Stimulated activated CD4-positive, alpha-beta T cell treated with anti-CD3 and anti-CD28 coated beads, Interleukin-12 subunit alpha, Interleukin-12 subunit beta, amount 100 ng/mL, for 48 hours (primary cell): ENCODE measurements around the gene TNFAIP8L3.

Experiments used
- DNase-seq, 3 donors: peaks; one replicate each; pipeline ENCODE4 v3.0.0-alpha.2; 2020; ENCODE audit warnings: low read depth in 2 of 3, low spot score in 1 of 3

Gene TNFAIP8L3

GRCh38 chr15:51007131-51007666 is 87.5 kb downstream of the TNFAIP8L3 start:
- DNase-seq: no peak
